Prostate gland (tissue), 2 donors: Measurements from ENCODE around the gene CYP1A2. TPM values are rescaled to one million over a fixed set of nuclear protein-coding genes. Genes with fewer than 3 reads are reported as not detected.
"Not testable (repeated sequence)": the region's sequence is repeated elsewhere in the genome, so short reads cannot be mapped to it uniquely, and the experiment has no call there.

Experiments used
- DNase-seq: peaks from one replicate; pipeline ENCODE4 v3.0.0-alpha.2; 2019; ENCODE audit warnings: low spot score
- H3K27ac ChIP-seq, 2 donors: fragments of 200-600 bp; sonication (generic); 2 replicates each; pipeline ENCODE4 v1.5.1; 2017 to 2019
- H3K27me3 ChIP-seq: fragments of 200-600 bp; sonication (generic); replicated peaks from 2 replicates; pipeline ENCODE4 v1.5.1; 2019; ENCODE audit not compliant: insufficient read depth
- H3K36me3 ChIP-seq, 2 donors: fragments of 200-600 bp; sonication (generic); 1 replicate in 1 of 2; 2 replicates in 1 of 2; pipeline versions ENCODE4 v1.5.1 to v1.8.1; 2017 to 2019
- H3K4me1 ChIP-seq: fragments of 200-600 bp; sonication (generic); replicated peaks from 2 replicates; pipeline ENCODE4 v1.5.1; 2019
- H3K4me3 ChIP-seq, 2 donors: fragments of 200-600 bp; sonication (generic); 2 replicates each; pipeline ENCODE4 v1.5.1; 2017 to 2019
- H3K9me3 ChIP-seq: fragments of 200-600 bp; sonication (generic); 2 replicates; pipeline ENCODE4 v1.5.1; 2017
- CTCF ChIP-seq, 4 experiments: fragments of 200-600 bp in 2 of 4; fragments of 450-650 bp in 2 of 4; sonication (generic) in 2 of 4; IDR thresholded peaks; 1 replicate in 3 of 4; 2 replicates in 1 of 4; pipeline ENCODE4 v1.5.1; 2016 to 2019; ENCODE audit warnings: antibody characterized with exemption in 4 of 4, mild to moderate bottlenecking in 2 of 4, moderate library complexity in 2 of 4
- POLR2A ChIP-seq: fragments of 450-650 bp; IDR thresholded peaks from one replicate; pipeline ENCODE4 v1.6.1; 2016; ENCODE audit warnings: antibody characterized with exemption, mild to moderate bottlenecking
- POLR2AphosphoS5 ChIP-seq: sonication (generic); formaldehyde crosslinking; IDR thresholded peaks from one replicate; pipeline ENCODE4 v1.6.1; 2017; ENCODE audit warnings: antibody characterized with exemption
- WGBS: methylation state at CpG from one replicate; pipeline ENCODE4 v1.1.5; 2018; 5-methylcytosine and 5-hydroxymethylcytosine counted together
- intact Hi-C: fragments of 100-400 bp; cut with DNase I; formaldehyde crosslinking; loops from one replicate; pipeline ENCODE4 v1.14.2; 2022
- total RNA-seq, 2 donors: library from RNA; depleted of rRNA; stranded (reverse); fragments of >200 nt; gene quantifications; one replicate each; pipeline ENCODE4 v1.1.0, GENCODE V29; 2016

Gene CYP1A2
- total RNA-seq, 2 donors from 2014 or later, result 0.46 TPM; not detected in 1

DNA sequence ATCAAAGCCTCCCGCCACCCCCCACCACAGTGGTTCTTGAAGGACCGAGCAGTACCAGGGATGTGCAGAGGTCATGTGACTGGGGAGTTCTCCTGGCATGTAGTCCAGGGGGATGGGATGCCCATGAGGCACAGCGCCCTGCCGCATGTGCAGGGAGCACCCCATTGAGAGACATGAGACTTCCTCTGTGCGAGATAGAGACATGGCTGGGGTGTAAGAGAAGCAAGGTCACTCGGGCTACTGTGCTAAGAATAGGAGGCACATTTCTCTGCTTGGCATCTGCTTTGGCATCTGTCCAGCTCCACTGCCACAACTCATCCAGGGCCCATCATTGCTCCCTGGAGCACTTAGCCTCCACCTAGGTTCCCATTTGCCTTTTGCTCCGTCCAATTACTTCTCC is 20.9 kb upstream of the CYP1A2 start:
- peaks cover 6% of the 10 kb centered on the region for H3K27me3 ChIP-seq
- intact Hi-C loops, result no loop called here
- WGBS, result 72% methylated on average over 7 of the region's 7 CpGs
- no peaks in the 10 kb centered on the region for H3K4me1 ChIP-seq
- no peak overlapping the region for H3K4me3 ChIP-seq
- H3K36me3 ChIP-seq, result no peaks in the 10 kb centered on the region
- DNase-seq, result no peak
- no peaks in the 10 kb centered on the region for H3K9me3 ChIP-seq
- H3K27ac ChIP-seq, result no peak overlapping the region
- TF ChIP-seq CTCF (IDR thresholded peaks at IDR 0.05) (no peak), POLR2AphosphoS5 (no peak), POLR2A (no peak)

DNA sequence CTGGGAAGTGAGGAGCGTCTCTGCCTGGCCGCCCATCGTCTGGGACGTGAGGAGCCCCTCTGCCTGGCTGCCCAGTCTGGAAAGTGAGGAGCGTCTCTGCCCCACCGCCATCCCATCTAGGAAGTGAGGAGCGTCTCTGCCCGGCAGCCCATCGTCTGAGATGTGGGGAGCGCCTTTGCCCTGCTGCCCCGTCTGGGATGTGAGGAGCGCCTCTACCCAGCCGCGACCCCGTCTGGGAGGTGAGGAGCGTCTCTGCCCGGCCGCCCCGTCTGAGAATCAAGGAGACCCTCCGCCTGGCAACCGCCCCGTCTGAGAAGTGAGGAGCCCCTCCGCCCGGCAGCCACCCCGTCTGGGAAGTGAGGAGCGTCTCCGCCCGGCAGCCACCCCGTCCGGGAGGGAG is 19.9 kb upstream of the CYP1A2 start:
- whole genome bisulfite sequencing, result 79% methylated on average over 15 of the region's 30 CpGs
- DNase-seq, H3K9me3 ChIP-seq, intact Hi-C loops, H3K36me3 ChIP-seq, H3K4me1 ChIP-seq, H3K4me3 ChIP-seq, H3K27me3 ChIP-seq, H3K27ac ChIP-seq: not testable (repeated sequence)

DNA sequence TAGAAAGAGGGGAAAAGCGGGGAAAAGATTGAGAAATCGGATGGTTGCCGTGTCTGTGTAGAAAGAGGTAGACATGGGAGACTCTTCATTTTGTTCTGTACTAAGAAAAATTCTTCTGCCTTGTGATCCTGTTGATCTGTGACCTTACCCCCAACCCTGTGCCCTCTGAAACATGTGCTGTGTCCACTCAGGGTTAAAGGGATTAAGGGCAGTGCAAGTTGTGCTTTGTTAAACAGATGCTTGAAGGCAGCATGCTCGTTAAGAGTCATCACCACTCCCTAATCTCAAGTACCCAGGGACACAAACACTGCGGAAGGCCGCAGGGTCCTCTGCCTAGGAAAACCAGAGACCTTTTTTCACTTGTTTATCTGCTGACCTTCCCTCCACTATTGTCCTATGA is 19.3 kb upstream of the CYP1A2 start:
- intact Hi-C loops, result not testable (repeated sequence)
- WGBS, result 60% methylated on average over 3 of the region's 6 CpGs

GRCh38 chr15:74730619-74731316 is 17.9 kb upstream of the CYP1A2 start:
- no peak for DNase-seq
- no peaks in the 10 kb centered on the region for H3K9me3 ChIP-seq
- H3K4me1 ChIP-seq, result no peaks in the 10 kb centered on the region
- no peak overlapping the region for H3K4me3 ChIP-seq
- TF ChIP-seq POLR2A, result no peak
- TF ChIP-seq CTCF (IDR thresholded peaks at IDR 0.05), result no peak
- TF ChIP-seq POLR2AphosphoS5, result no peak
- intact Hi-C loops, result no loop called here
- H3K36me3 ChIP-seq, result no peaks in the 10 kb centered on the region
- peaks cover 6% of the 10 kb centered on the region for H3K27me3 ChIP-seq
- WGBS, result 77% methylated on average over 7 of the region's 7 CpGs
- no peak overlapping the region for H3K27ac ChIP-seq

More for the DNA sequence above, 19.3 kb upstream of the CYP1A2 start:
- not testable (repeated sequence) for H3K27ac ChIP-seq, H3K9me3 ChIP-seq, H3K4me3 ChIP-seq, H3K4me1 ChIP-seq, H3K36me3 ChIP-seq, H3K27me3 ChIP-seq, DNase-seq

DNA sequence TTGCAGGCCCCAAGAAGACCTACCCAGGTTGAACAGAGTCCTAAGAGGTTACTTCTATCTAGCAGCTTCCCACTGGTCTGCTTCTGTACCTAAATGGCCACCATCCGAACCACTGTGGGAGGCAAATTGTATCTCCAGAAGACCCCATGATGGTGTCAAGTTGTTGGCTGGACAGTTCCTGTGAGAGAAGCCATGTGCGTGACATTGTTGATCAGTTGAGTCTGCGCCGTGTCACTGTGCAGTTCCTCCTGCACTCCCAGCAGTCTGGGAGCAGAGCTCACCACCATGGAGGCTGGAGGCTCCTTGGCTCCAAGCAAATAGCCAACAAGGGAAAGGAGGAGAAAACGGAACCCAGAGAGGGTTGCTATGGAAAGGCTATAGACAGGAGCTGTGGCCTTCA is 15.8 kb upstream of the CYP1A2 start:
- TF ChIP-seq POLR2AphosphoS5, result no peak
- TF ChIP-seq CTCF (IDR thresholded peaks at IDR 0.05), result no peak
- no peak for TF ChIP-seq POLR2A

GRCh38 chr15:74733269-74733668 is 15.4 kb upstream of the CYP1A2 start:
- no peak for DNase-seq
- TF ChIP-seq POLR2AphosphoS5 (no peak), POLR2A (no peak), CTCF (IDR thresholded peaks at IDR 0.05) (no peak)
- intact Hi-C loops, result no loop called here
- H3K9me3 ChIP-seq, result no peaks in the 10 kb centered on the region
- no peak overlapping the region for H3K27ac ChIP-seq
- H3K4me1 ChIP-seq, result no peaks in the 10 kb centered on the region
- 97% methylated on average over 3 of the region's 3 CpGs for WGBS
- H3K36me3 ChIP-seq, result no peaks in the 10 kb centered on the region
- H3K4me3 ChIP-seq, result no peak overlapping the region
- peaks cover 2% of the 10 kb centered on the region for H3K27me3 ChIP-seq

More for the DNA sequence above, 15.8 kb upstream of the CYP1A2 start:
- 87% methylated on average over 5 of the region's 5 CpGs for WGBS
- intact Hi-C loops, result no loop called here
- Histone ChIP-seq H3K4me1 (no peaks in the 10 kb centered on the region), H3K4me3 (no peak overlapping the region), H3K36me3 (no peaks in the 10 kb centered on the region), H3K27me3 (peaks cover 2% of the 10 kb centered on the region), H3K9me3 (no peaks in the 10 kb centered on the region), H3K27ac (no peak overlapping the region)
- DNase-seq, result no peak
